Nucleus accumbens (tissue), 56 donors: ENCODE measurements around the gene AK9.
"Not testable (repeated sequence)": the region's sequence is repeated elsewhere in the genome, so short reads cannot be mapped to it uniquely, and the experiment has no call there.

ENCODE experiments used
- DNase-seq, 56 donors: peaks; one replicate each; lab custom pipeline; 2025; lab: John Stamatoyannopoulos, UW

Gene AK9

DNA sequence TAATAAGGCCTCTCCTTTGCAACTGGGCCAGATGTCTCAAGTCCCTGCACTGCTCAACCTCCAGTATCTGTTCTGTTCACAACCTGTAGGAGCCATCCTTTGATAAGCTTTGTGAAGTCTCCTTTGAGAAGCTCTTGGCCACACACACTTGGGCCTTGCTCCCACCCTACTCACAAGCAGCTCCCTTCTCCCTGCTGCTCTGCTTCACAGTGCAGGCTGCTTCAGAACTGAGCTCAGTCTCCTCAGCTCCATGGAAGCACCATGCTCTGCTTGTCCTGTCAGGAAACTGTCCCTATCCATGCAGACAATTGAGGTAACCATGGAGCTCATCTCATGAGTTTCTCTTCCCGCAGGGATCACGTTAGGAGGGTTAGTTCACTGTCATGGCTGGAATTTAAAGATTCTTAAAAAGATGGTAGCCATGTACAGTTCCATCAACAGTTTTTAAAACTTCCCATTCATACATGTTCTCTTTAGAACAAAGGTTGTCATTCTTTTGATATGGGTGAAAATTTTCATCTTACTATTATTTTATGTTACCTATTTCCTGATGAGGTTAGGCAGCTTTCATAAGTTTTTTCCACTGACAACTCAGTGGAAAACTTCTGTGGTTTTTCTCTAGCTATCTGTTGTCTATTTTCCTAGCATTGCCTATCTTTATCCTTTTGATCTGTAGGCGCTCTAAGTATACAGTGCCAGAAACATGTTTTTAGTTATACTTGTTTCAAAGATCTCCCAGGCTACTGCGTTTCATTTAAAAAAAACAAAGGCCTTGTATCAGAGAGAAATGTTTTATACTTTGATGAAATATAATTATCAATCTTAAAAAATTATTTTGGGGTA lies 62.6 kb downstream of the AK9 start:
- no peak for DNase-seq

- DNase-seq = no peak
Observed at GRCh38 chr6:109626311-109626710, 64.7 kb downstream of the AK9 start.

DNA sequence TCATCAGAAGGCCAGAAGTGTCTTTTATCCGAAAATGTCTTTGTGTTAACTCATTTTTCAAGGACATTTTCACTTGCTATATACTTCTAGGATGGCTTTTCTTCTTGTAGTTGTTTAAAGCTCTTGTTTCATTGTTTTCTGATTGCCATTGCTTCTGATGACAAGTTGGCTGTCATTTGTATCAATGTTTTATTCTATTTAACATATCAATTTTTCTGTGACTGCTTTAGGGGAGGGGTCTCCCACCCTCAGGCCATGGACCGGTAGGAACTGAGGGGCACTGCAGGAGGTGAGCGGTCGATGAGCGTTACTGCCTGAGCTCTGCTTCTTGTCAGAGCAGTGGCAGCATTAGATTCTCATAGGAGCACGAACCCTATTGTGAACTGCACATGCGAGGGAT lies 65.8 kb downstream of the AK9 start:
- no peak for DNase-seq

- no peak for DNase-seq
Observed at GRCh38 chr6:109623288-109623687, 67.7 kb downstream of the AK9 start.

DNA sequence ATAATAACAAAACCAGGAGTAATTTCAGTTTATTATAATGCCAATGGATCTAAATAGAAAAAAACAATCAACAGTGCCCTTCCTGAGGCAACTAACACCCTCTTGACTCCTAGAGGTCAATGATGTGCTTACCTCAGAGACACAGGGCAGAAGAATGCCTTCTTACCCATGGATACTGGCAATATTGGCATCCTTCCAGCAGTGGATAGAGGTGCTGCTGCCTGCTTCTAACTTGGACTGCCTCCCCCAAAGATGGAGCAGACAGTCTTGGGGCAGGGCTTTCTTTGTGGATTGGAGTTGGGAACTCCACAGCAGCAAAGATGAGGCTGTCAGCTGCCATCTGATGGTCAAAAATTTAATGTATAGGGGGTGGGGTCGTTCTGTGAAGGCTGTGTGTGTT lies 78.7 kb downstream of the AK9 start:
- DNase-seq = no peak

- DNase-seq = no peak
Observed at GRCh38 chr6:109611502-109611901, 79.5 kb downstream of the AK9 start.

- DNase-seq = no peak
Observed at GRCh38 chr6:109610590-109610989, 80.4 kb downstream of the AK9 start.

DNA sequence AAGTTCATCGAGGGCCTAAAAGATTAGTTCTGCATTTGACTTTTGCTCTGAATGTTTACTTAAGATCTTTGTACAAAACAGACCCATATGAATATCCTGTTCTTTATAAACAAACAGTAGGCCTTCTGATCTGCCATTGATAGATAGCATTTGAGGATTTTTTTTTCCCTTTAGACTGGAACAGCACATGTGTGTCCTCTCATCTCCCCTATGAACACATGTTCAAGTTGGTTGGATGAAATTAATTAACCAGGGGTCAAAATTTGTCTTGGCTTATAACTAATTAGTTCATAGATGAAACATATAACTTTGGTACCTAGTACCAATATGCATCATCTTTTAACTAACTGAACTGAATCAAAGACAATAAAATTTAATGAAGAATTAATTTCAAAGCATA lies 81.3 kb downstream of the AK9 start:
- DNase-seq = no peak

DNA sequence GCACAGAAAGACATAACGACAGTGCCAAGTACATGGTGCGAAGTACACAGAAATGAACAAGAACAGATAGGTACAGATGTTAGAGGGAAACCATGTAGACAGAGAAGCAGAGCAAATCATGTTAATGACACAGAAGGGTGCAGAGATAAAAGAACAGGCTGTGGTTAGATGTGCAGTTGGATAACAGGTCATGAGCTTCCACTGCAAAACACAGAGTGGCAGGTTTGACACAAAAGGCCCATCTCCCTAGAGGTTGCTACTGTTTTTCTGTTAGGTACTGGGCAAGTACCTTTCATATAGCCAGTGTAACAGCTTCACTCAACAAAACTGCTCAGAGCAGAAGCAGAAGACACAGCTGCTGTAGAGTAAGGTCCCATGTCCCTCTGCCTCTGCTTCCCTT lies 84.6 kb downstream of the AK9 start:
- no peak for DNase-seq

GRCh38 chr6:109595998-109596397 lies 95.0 kb downstream of the AK9 start:
- no peak for DNase-seq

DNA sequence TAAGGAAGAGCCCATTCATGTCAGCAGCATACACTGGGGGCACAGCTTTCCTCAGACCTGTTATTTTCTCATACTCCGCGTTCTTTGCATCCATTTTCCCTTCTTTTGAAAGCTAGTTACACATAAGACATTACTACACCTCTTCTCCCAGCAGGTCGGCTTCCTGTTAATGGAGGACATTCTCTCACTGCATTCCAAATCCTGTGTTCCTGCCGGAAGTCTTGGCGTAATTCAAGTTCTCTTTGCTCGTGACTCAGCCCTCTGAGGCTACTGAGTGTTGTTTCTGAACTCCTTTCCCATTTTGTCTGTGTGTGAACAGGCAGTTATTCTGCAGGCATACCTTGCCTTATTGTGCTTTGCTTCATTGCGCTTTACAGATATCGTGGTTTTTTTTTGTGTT lies 110.5 kb downstream of the AK9 start:
- DNase-seq = no peak

GRCh38 chr6:109579361-109579760 lies 111.6 kb downstream of the AK9 start:
- DNase-seq = no peak

- not testable (repeated sequence) for DNase-seq
Observed at GRCh38 chr6:109569901-109570300, 121.1 kb downstream of the AK9 start.

GRCh38 chr6:109561844-109562243 lies 129.2 kb downstream of the AK9 start:
- no peak for DNase-seq

- DNase-seq = no peak
Observed at GRCh38 chr6:109531446-109531845, 159.6 kb downstream of the AK9 start.

DNA sequence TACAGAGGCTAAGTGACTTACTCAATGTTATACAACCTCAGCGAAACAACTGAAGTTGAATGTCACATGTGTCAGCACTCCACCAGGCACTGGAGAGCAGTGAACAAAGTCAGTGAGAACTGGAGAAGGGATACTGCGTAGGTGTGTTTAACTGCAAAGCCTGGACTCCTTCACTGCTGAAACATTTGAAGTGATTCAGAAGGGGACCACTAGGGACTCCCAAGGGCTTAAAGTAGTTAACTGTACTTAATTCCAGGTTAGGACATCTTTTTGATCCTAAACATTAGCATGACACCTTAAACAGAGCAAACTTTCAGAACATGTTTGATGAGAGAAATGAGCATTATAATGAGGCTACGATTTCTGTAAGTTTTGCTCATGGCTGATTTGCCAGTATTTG lies 163.0 kb downstream of the AK9 start:
- DNase-seq = no peak

GRCh38 chr6:109526905-109527628 lies 163.9 kb downstream of the AK9 start:
- peak in 27 of 56 donors; percentile 0 to 48 (median 7) for DNase-seq

DNA sequence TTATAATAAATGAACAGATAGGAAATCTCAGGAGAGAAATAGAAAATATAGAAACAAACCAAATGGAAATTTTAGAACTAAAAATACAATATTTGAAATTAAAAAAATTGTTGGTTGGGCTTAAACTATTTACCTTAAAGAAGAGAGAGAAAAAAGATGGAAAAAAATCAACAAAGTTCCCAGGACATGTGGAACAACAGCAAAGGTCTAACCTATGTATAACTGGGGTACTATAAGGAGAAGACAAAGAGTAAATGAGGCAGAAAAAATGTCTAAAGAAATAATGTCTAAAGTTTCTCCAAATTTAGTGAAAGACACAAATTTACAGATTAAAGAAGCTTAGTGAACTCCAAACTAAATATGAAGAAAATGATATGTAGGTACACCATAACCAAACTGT lies 166.9 kb downstream of the AK9 start:
- DNase-seq = no peak

DNA sequence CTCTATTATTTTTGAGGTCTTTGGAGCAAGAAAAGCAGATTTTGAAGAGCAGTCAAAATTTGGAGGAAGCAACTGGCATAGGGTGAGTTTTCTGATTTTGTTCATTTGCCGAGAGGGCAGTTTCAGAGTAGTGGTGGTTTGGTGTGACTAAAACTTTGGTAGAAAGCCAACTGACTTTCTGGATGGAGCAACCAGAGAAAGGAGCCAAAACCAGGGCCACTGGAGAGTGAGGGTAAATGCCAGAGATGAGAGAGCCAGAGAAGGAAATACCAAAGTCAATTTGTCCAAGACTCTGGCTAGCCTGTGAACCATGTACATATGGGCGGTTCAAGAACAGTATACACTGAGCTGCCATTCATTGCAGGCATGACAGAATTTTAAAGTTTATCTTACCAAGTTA lies 167.5 kb downstream of the AK9 start:
- no peak for DNase-seq

DNA sequence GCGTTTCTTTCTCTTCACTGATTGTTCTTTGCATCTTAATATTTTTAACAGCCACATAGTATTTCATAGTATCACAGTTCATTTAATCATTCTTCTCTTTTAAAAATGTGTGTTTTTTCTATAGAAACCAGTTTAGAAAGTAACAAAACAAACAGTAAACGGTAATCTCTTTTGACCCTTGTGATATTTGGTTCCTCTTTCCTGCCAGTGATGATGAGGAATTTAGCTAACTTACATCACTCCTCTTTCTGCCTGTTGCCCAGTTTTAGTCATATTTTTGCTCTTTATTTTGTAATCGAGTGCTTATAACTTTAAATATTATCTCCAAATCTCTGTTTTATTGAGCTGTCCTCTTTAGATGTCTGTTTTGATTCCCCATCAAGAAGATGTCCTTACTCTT lies 169.9 kb downstream of the AK9 start:
- no peak for DNase-seq

GRCh38 chr6:109519647-109520046 lies 171.4 kb downstream of the AK9 start:
- DNase-seq = not testable (repeated sequence)

DNA sequence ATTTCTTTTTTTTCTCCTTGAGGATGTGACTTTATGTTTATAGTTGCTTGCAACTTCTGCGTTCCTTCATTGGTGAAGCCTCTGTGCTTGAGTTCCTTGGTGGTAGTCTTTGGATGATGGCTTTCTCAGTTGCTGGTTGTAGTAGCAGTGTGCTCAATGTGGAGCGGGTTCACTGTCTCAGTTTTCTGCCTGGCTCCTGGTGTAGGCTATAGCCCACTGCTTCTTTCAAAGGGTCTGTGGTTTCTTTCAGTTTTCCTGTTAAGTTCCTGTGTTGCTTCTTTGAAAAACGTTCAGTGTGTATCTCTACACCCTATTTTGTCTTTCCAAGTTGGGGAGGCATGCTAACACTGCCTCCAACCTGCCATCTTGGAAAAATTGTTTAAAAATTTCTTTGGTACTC lies 174.1 kb downstream of the AK9 start:
- no peak for DNase-seq
